DOHH2 (cell line): Measurements from ENCODE around the gene TRAK1.

Experiments used
- EZH2phosphoT487 ChIP-seq: fragments of 200-600 bp; sonication (generic); IDR thresholded peaks from 2 replicates; pipeline ENCODE4 v1.6.1; 2017; ENCODE audit warnings: borderline replicate concordance, mild to moderate bottlenecking, antibody characterized with exemption, low read length, moderate library complexity, mixed read lengths
- TF ChIP-seq, protein P1 (sequence below): fragments of 200-600 bp; sonication (generic); IDR thresholded peaks from one replicate; pipeline ENCODE4 v1.5.1; 2014; ENCODE audit warnings: antibody characterized with exemption, mild to moderate bottlenecking, low read depth, low read length; ENCODE audit not compliant: poor library complexity, severe bottlenecking

DNA sequence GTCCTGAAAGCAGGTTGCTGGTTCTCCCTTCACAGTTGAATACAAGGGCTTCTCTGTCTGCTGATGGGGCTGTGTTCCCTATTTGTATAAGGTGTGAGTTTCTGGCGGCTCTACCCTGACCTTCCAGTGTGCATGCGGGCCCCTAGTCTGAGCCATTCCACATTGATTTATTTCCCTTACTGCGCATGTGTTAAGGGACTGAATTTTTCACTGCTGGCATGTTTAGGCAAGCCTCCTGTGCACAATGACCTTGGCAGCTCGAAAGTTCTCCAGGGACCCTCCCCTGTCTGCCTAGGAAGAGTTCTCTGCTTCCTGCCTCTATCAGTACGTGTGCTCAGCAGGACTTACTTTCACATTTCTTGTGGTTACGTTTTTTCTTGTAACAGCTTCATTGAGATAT, 11.4 kb downstream of the TRAK1 start:
- TF ChIP-seq, protein P1, sequence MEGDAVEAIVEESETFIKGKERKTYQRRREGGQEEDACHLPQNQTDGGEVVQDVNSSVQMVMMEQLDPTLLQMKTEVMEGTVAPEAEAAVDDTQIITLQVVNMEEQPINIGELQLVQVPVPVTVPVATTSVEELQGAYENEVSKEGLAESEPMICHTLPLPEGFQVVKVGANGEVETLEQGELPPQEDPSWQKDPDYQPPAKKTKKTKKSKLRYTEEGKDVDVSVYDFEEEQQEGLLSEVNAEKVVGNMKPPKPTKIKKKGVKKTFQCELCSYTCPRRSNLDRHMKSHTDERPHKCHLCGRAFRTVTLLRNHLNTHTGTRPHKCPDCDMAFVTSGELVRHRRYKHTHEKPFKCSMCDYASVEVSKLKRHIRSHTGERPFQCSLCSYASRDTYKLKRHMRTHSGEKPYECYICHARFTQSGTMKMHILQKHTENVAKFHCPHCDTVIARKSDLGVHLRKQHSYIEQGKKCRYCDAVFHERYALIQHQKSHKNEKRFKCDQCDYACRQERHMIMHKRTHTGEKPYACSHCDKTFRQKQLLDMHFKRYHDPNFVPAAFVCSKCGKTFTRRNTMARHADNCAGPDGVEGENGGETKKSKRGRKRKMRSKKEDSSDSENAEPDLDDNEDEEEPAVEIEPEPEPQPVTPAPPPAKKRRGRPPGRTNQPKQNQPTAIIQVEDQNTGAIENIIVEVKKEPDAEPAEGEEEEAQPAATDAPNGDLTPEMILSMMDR = no peak
- TF ChIP-seq EZH2phosphoT487 = no peak
